OCI-LY7 (cell line): Measurements from ENCODE around the gene RPS8. TPM values are rescaled to one million over a fixed set of nuclear protein-coding genes. Genes with fewer than 3 reads are reported as not detected.
"Not testable (repeated sequence)": the region's sequence is repeated elsewhere in the genome, so short reads cannot be mapped to it uniquely, and the experiment has no call there.

ENCODE experiments used
- BruUV-seq: library from RNA; stranded (reverse); fragments of 400-500 nt; replicated peaks from 2 replicates; lab custom pipeline; 2021; lab: Mats Ljungman, UMichigan
- CTCF ChIA-PET: fragments of 300-600 bp; sonication (Branson Sonifier 250); formaldehyde crosslinking; loops from one replicate; lab custom pipeline; 2022; ENCODE audit warnings: antibody characterized with exemption; ENCODE audit not compliant: unreplicated experiment; lab: Charles Lee
- POLR2A ChIA-PET: fragments of 300-600 bp; sonication (Branson Sonifier 250); formaldehyde crosslinking; loops from one replicate; lab custom pipeline; 2022; ENCODE audit warnings: antibody characterized with exemption; lab: Charles Lee
- DNase-seq: peaks from one replicate; pipeline ENCODE4 v3.0.0-alpha.2; 2015; ENCODE audit warnings: low spot score
- H2AFZ ChIP-seq: fragments of 200-600 bp; sonication (generic), shearing (Covaris generic); 2 replicates; pipeline ENCODE4 v1.6.1; 2014; ENCODE audit warnings: mild to moderate bottlenecking, antibody characterized with exemption, low read length, moderate library complexity
- H3K27ac ChIP-seq: fragments of 200-600 bp; sonication (generic); 2 replicates; pipeline ENCODE4 v1.5.1; 2014; ENCODE audit warnings: mixed run types, low read depth, mild to moderate bottlenecking, moderate library complexity, low read length, inconsistent platforms; ENCODE audit not compliant: poor library complexity, severe bottlenecking
- H3K36me3 ChIP-seq: fragments of 200-600 bp; sonication (generic); 2 replicates; pipeline ENCODE4 v1.6.1; 2014; ENCODE audit warnings: mild to moderate bottlenecking, antibody characterized with exemption, low read length, moderate library complexity, mixed read lengths; ENCODE audit not compliant: insufficient read depth
- H3K4me1 ChIP-seq: fragments of 200-600 bp; sonication (generic); 2 replicates; pipeline ENCODE4 v1.5.1; 2014; ENCODE audit warnings: mild to moderate bottlenecking, low read length; ENCODE audit not compliant: insufficient read depth, poor library complexity, severe bottlenecking
- H3K4me2 ChIP-seq: fragments of 200-600 bp; sonication (generic); 2 replicates; pipeline ENCODE4 v1.6.1; 2014; ENCODE audit warnings: mild to moderate bottlenecking, low read length
- H3K4me3 ChIP-seq: fragments of 200-600 bp; sonication (generic); 2 replicates; pipeline ENCODE4 v1.5.1; 2014; ENCODE audit warnings: mild to moderate bottlenecking, low read depth, low read length; ENCODE audit not compliant: poor library complexity, severe bottlenecking
- H3K79me2 ChIP-seq: fragments of 200-600 bp; sonication (generic); 2 replicates; pipeline ENCODE4 v1.6.1; 2016; ENCODE audit warnings: low read depth, mild to moderate bottlenecking, low read length, moderate library complexity, mixed read lengths; ENCODE audit not compliant: insufficient read depth
- H3K9me2 ChIP-seq: fragments of 200-600 bp; sonication (generic); 2 replicates; pipeline ENCODE4 v1.6.1; 2016; ENCODE audit warnings: mild to moderate bottlenecking, low read length, mixed read lengths; ENCODE audit not compliant: insufficient read depth
- H3K9me3 ChIP-seq: fragments of 200-600 bp; sonication (generic); 2 replicates; pipeline ENCODE4 v1.6.1; 2014; ENCODE audit warnings: mild to moderate bottlenecking, mixed run types, low read length, mixed read lengths
- H4K20me1 ChIP-seq: fragments of 200-600 bp; sonication (generic); 2 replicates; pipeline ENCODE4 v1.6.1; 2014; ENCODE audit warnings: mild to moderate bottlenecking, antibody characterized with exemption, low read length, moderate library complexity, mixed read lengths; ENCODE audit not compliant: insufficient read depth
- CTCF ChIP-seq: fragments of 200-600 bp; sonication (generic); conservative IDR thresholded peaks from 2 replicates; pipeline ENCODE4 v1.5.1; 2014; ENCODE audit warnings: mild to moderate bottlenecking, antibody characterized with exemption, low read length, moderate library complexity, mixed read lengths
- EZH2phosphoT487 ChIP-seq: fragments of 200-600 bp; sonication (generic); IDR thresholded peaks from 2 replicates; pipeline ENCODE4 v1.6.1; 2018; ENCODE audit warnings: low read depth, borderline replicate concordance, mild to moderate bottlenecking, mixed run types, antibody characterized with exemption, low read length, moderate library complexity, mixed read lengths
- intact Hi-C: fragments of 100-400 bp; cut with micrococcal nuclease; formaldehyde crosslinking; loops from one replicate; pipeline ENCODE4 v1.10.0; 2022; ENCODE audit not compliant: unreplicated experiment
- total RNA-seq, 2 experiments: library from RNA; depleted of rRNA in 1 of 2; stranded (reverse); fragments of >200 nt in 1 of 2; shearing (Covaris generic) in 1 of 2; gene quantifications; 2 replicates each; pipeline ENCODE4 v1.2.3, GENCODE V29; 2014 to 2022

Gene RPS8
- total RNA-seq, 2 experiments from 2014 or later: 2,707 to 4,355 TPM

GRCh38 chr1:44808938-44809917, 33.9 kb downstream of the RPS8 start:
- intact Hi-C loops: no loop called here
- ChIA-PET CTCF (interaction anchor here (0.6 to 1.4 kb wide), 7 partner anchors 9 to 492 kb away, joined by 3 to 15 read pairs (median 6); partner anchors contain the start of genes PLK3 and RNU5D-1), POLR2A (interaction anchor here (0.5 to 4.2 kb wide), 18 partner anchors 9 to 774 kb away, joined by 3 to 54 read pairs (median 4); partner anchors contain the start of genes NASP, PLK3, RNU5D-1 and RPS8)
- TF ChIP-seq CTCF (no peak), EZH2phosphoT487 (no peak)
- peak overlapping the region; percentile 70; the same call in 1 of the 2 replicates for H2AFZ ChIP-seq
- peak; percentile 82 for DNase-seq
- H3K36me3 ChIP-seq: peaks cover 9% of the 10 kb centered on the region
- peak overlapping the region; percentile 57 for H3K4me2 ChIP-seq
- peak overlapping the region; percentile 9 for H3K4me3 ChIP-seq
- BruUV-seq: no TSS peak
- no peaks in the 10 kb centered on the region for H3K9me2 ChIP-seq
- peak overlapping the region; percentile 74 for H3K27ac ChIP-seq
- H4K20me1 ChIP-seq: no peaks in the 10 kb centered on the region
- no peaks in the 10 kb centered on the region for H3K9me3 ChIP-seq
- H3K79me2 ChIP-seq: no peaks in the 10 kb centered on the region
- peaks cover 42% of the 10 kb centered on the region for H3K4me1 ChIP-seq

DNA sequence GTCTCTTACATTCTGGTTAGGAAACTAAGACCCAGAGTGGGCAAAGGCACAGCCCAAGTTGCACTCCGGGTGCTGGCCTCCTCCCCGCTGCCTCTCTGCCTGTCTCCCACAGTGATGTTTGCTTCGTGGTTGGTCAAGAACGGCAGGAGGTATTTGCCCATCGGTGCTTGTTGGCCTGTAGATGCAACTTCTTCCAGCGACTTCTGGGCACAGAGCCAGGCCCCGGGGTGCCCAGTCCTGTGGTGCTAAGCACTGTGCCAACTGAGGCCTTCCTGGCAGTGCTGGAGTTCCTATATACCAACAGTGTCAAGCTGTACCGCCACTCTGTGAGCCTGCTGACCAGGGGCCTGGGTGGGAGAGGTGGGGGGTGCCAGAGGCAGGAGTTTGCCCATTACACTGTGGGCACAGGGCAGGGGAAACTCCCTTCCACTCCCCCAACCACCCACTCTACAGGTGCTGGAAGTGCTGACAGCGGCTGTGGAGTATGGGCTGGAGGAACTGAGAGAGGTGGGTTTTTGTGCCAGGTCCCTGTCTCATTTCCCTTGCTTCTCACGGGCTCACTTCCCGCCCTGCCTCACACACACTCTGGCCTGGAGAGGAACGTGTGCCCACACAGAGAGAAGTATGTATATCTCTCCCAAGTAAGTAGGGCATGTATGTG, 34.9 kb downstream of the RPS8 start:
- peak overlapping the region; percentile 70; the same call in 1 of the 2 replicates for H2AFZ ChIP-seq
- H3K79me2 ChIP-seq: no peaks in the 10 kb centered on the region
- peak; percentile 48 for DNase-seq
- H3K9me3 ChIP-seq: no peaks in the 10 kb centered on the region
- no peak for TF ChIP-seq EZH2phosphoT487
- no peak for TF ChIP-seq CTCF
- CTCF ChIA-PET: interaction anchor here (0.8 to 1.3 kb wide), 3 partner anchors 10 to 80 kb away, joined by 6 to 15 read pairs (median 8); partner anchors contain the start of genes PLK3 and RNU5D-1
- H3K4me3 ChIP-seq: peak overlapping the region; percentile 9
- no peaks in the 10 kb centered on the region for H4K20me1 ChIP-seq
- H3K9me2 ChIP-seq: no peaks in the 10 kb centered on the region
- peak overlapping the region; percentile 57 for H3K4me2 ChIP-seq
- BruUV-seq: no TSS peak
- POLR2A ChIA-PET: interaction anchor here (0.5 to 4.2 kb wide), 12 partner anchors 9 to 585 kb away, joined by 3 to 54 read pairs (median 6); partner anchors contain the start of genes PLK3, RNU5D-1 and RPS8
- H3K27ac ChIP-seq: peak overlapping the region; percentile 74
- H3K36me3 ChIP-seq: peaks cover 9% of the 10 kb centered on the region
- H3K4me1 ChIP-seq: peaks cover 46% of the 10 kb centered on the region
- intact Hi-C loops: no loop called here

- Histone ChIP-seq H3K4me1 (peaks cover 48% of the 10 kb centered on the region), H3K4me2 (peak overlapping the region; percentile 57), H3K27ac (peak overlapping the region; percentile 74)
- POLR2A ChIA-PET: interaction anchor here (0.7 to 4.2 kb wide), 5 partner anchors 9 to 129 kb away, joined by 3 to 54 read pairs (median 6); partner anchors contain the start of genes PLK3 and RPS8
- H4K20me1 ChIP-seq, CTCF ChIA-PET, H3K4me3 ChIP-seq, H3K9me3 ChIP-seq, intact Hi-C loops, H3K36me3 ChIP-seq, H2AFZ ChIP-seq, BruUV-seq, H3K9me2 ChIP-seq, H3K79me2 ChIP-seq, DNase-seq: not testable (repeated sequence)
These were observed 35.4 kb downstream of the RPS8 start for GRCh38 chr1:44810762-44811105.
